ENCODE measurements around the gene PGM5.

PGM5 gene

GRCh38 chr9:68437785-68438184 is 81.4 kb downstream of the PGM5 start:
- no peak for DNase-seq (ENCODE audit: low spot score)

- DNase-seq (ENCODE audit: low spot score), result no peak
Observed at GRCh38 chr9:68443624-68444023, 87.2 kb downstream of the PGM5 start.

GRCh38 chr9:68446836-68447235 is 90.4 kb downstream of the PGM5 start:
- no peak for DNase-seq (ENCODE audit: low spot score)

GRCh38 chr9:68447611-68448010 is 91.2 kb downstream of the PGM5 start:
- no peak for DNase-seq (ENCODE audit: low spot score)

- DNase-seq (ENCODE audit: low spot score), result no peak
Observed at GRCh38 chr9:68454579-68455334, 98.3 kb downstream of the PGM5 start.

GRCh38 chr9:68455451-68455850 is 99.0 kb downstream of the PGM5 start:
- DNase-seq (ENCODE audit: low spot score), result no peak

GRCh38 chr9:68457803-68458202 is 101.4 kb downstream of the PGM5 start:
- no peak for DNase-seq (ENCODE audit: low spot score)

GRCh38 chr9:68458918-68459317 is 102.5 kb downstream of the PGM5 start:
- DNase-seq (ENCODE audit: low spot score), result no peak

GRCh38 chr9:68462105-68462775 is 105.8 kb downstream of the PGM5 start:
- no peak for DNase-seq (ENCODE audit: low spot score)

- no peak for DNase-seq (ENCODE audit: low spot score)
Observed at GRCh38 chr9:68470067-68470466, 113.7 kb downstream of the PGM5 start.

- no peak for DNase-seq (ENCODE audit: low spot score)
Observed at GRCh38 chr9:68470634-68471033, 114.2 kb downstream of the PGM5 start.

GRCh38 chr9:68472119-68472518 is 115.7 kb downstream of the PGM5 start:
- no peak for DNase-seq (ENCODE audit: low spot score)

GRCh38 chr9:68473790-68474189 is 117.4 kb downstream of the PGM5 start:
- peak; percentile 22 for DNase-seq (ENCODE audit: low spot score)

GRCh38 chr9:68476422-68476821 is 120.0 kb downstream of the PGM5 start:
- no peak for DNase-seq (ENCODE audit: low spot score)

GRCh38 chr9:68476847-68477246 is 120.4 kb downstream of the PGM5 start:
- DNase-seq (ENCODE audit: low spot score), result no peak

- no peak for DNase-seq (ENCODE audit: low spot score)
Observed at GRCh38 chr9:68480807-68481206, 124.4 kb downstream of the PGM5 start.

GRCh38 chr9:68482548-68482947 is 126.1 kb downstream of the PGM5 start:
- DNase-seq (ENCODE audit: low spot score), result no peak

GRCh38 chr9:68488126-68488525 is 131.7 kb downstream of the PGM5 start:
- DNase-seq (ENCODE audit: low spot score), result no peak

GRCh38 chr9:68489646-68490045 is 133.2 kb downstream of the PGM5 start:
- DNase-seq (ENCODE audit: low spot score), result no peak

GRCh38 chr9:68492806-68493205 is 136.4 kb downstream of the PGM5 start:
- peak; percentile 7 for DNase-seq (ENCODE audit: low spot score)

GRCh38 chr9:68493541-68493940 is 137.1 kb downstream of the PGM5 start:
- no peak for DNase-seq (ENCODE audit: low spot score)

- DNase-seq (ENCODE audit: low spot score), result no peak
Observed at GRCh38 chr9:68493958-68494577, 137.7 kb downstream of the PGM5 start.

- no peak for DNase-seq (ENCODE audit: low spot score)
Observed at GRCh38 chr9:68495247-68495646, 138.8 kb downstream of the PGM5 start.

Data from pons (tissue), 1 donor.